GM12875 (cell line): Measurements from ENCODE around the gene C1QTNF12.

Experiments
- H3K4me3 ChIP-seq: one replicate; pipeline ENCODE4 v1.5.1; 2011; ENCODE audit warnings: low read depth, low read length, control low read depth
- CTCF ChIP-seq: IDR thresholded peaks from 2 replicates; pipeline ENCODE4 v1.5.1; 2011; ENCODE audit warnings: low read depth, mild to moderate bottlenecking, control low read depth, inconsistent platforms, low read length, moderate library complexity, borderline replicate concordance; ENCODE audit not compliant: insufficient read depth

The C1QTNF12 gene

GRCh38 chr1:1256956-1257871, 10.7 kb upstream of the C1QTNF12 start:
- no peak for TF ChIP-seq CTCF
- H3K4me3 ChIP-seq, result no peak overlapping the region

- TF ChIP-seq CTCF, result no peak
- no peak overlapping the region for H3K4me3 ChIP-seq
These were observed 9.1 kb upstream of the C1QTNF12 start for GRCh38 chr1:1255611-1256010.

GRCh38 chr1:1255078-1255477, 8.6 kb upstream of the C1QTNF12 start:
- TF ChIP-seq CTCF, result no peak
- no peak overlapping the region for H3K4me3 ChIP-seq

GRCh38 chr1:1254667-1254998, 8.1 kb upstream of the C1QTNF12 start:
- TF ChIP-seq CTCF, result no peak
- H3K4me3 ChIP-seq, result no peak overlapping the region

- TF ChIP-seq CTCF, result no peak
- H3K4me3 ChIP-seq, result no peak overlapping the region
These were observed 7.6 kb upstream of the C1QTNF12 start for GRCh38 chr1:1253972-1254666.

- no peak for TF ChIP-seq CTCF
- H3K4me3 ChIP-seq, result no peak overlapping the region
These were observed 6.8 kb upstream of the C1QTNF12 start for GRCh38 chr1:1253314-1253713.
